ENCODE measurements around the gene SLC25A22.

GRCh38 chr11:810040-810567 is 12.0 kb upstream of the SLC25A22 start:
- TF ChIP-seq POLR2A (IDR thresholded peaks at IDR 0.05) = no peak
- TF ChIP-seq CTCF (IDR thresholded peaks at IDR 0.05) = no peak
